ENCODE measurements around the gene CBX8. TPM values are rescaled to one million over a fixed set of nuclear protein-coding genes. Genes with fewer than 3 reads are reported as not detected.

Gene CBX8
- total RNA-seq, 1 donor from 2014 or later, result 8.4 TPM

- DNase-seq, result no peak
These were observed 46.0 kb downstream of the CBX8 start for GRCh38 chr17:79750650-79751545.

- no peak for DNase-seq
These were observed 46.9 kb downstream of the CBX8 start for GRCh38 chr17:79749958-79750357.

GRCh38 chr17:79749156-79749815 lies 47.6 kb downstream of the CBX8 start:
- no peak for DNase-seq

- no peak for DNase-seq
These were observed 48.4 kb downstream of the CBX8 start for GRCh38 chr17:79748295-79749099.

DNA sequence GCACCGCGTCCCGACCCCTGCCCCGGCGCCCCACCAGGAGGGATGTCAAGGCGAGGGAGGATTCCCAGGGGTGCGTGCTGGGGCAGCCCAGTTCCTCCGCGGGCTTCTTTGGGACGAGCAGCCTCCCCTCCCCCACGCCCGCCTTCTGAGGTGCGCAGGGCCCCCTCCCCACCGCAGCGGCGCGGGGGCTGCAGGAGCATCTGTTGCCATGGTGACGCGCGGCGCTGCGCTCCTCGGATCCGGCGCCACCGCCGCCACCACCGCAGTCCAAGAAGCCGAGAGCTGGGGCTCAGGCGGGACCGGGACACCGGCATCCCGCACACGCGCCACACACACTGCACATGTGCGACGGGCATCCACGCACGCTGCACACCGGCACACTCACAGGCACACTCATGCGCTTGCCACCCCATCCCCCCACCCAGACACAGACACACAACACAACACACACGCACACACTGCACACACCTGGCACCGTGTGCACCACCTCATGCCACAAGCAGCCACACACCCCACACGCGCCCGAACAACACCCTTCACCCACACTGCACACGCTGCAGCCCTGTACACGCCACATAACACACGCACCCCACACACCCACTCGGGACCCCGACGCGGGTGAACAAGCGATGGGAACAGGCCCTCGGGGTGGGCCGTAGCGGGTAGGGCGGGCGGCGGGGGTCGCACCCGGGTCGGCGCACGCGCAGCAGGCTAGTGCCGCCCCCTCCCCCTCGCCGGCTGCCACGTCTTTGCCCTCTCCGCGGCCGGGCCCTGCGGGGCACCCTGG lies 49.2 kb downstream of the CBX8 start:
- no peak for DNase-seq

DNA sequence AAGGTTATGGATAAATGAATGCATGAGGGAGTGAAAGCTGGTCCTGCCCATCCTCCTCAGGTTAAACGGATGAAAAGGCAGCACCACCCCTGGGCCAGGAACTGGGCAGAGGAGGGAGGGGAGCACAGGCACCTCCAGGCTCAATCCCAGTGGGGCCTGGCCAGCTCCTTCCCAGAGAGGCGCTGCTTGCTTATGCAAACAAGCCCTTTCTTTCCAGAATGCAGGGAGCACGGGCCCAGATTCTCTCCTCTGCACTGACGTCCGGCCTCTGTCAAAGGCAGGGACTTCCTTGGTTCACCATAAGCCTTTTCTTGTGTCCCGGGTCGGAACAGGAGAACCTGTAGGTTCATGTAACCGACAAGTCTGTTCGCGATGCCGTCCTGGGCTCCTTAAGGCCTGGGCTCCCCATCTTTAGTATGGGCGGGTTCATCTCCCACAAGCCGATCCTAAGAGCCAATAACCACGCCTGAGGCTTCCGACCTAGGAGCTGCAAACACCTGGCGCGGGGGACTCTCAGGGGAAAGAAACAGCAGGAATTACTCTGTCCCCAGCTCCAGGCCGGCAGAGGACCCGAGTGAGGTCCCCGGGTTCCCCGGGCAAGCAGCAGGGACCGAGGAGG lies 49.9 kb downstream of the CBX8 start:
- DNase-seq, result no peak

GRCh38 chr17:79745641-79746105 lies 51.2 kb downstream of the CBX8 start:
- no peak for DNase-seq

- no peak for DNase-seq
These were observed 53.3 kb downstream of the CBX8 start for GRCh38 chr17:79743614-79744013.

- no peak for DNase-seq
These were observed 53.9 kb downstream of the CBX8 start for GRCh38 chr17:79742951-79743476.

DNA sequence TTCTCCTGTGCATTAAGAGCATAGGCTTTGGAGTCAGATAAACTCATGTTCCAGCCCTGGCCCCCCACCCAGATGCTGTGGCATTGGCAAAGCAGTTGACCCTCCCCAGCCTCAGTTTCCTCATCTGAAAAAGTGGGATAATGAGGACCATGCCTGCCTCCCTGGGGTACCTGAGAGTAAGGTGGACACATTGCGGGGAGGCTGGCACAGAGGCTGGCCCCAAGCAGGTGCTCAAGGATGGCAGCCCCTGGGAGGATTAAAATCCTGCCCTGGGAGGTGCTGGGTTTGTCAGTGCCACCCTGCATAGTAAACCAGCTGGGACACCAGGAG lies 54.3 kb downstream of the CBX8 start:
- DNase-seq, result no peak

Other genes with a start within 250 kb of the CBX8 start
- 7.8 TPM for gene RBFOX3, start 186.0 kb downstream of the CBX8 start, total RNA-seq
- not detected for gene ENPP7, start 66.1 kb downstream of the CBX8 start, total RNA-seq
- gene CBX2, start 18.9 kb downstream of the CBX8 start, total RNA-seq, result 5.6 TPM
- gene CBX4, start 42.4 kb upstream of the CBX8 start, total RNA-seq, result 19.2 TPM
- gene TBC1D16, start 238.8 kb upstream of the CBX8 start, total RNA-seq, result 35.4 TPM
- 5.0 TPM for gene CCDC40, start 239.6 kb upstream of the CBX8 start, total RNA-seq

Measured in occipital lobe (tissue), 2 donors.